ENCODE measurements around the gene ASB3. TPM values are rescaled to one million over a fixed set of nuclear protein-coding genes. Genes with fewer than 3 reads are reported as not detected.
A peak's percentile ranks its signal among the peaks of the same experiment; 100 is the strongest.

Gene ASB3
- total and polyA plus RNA-seq, 12 donors, result 10.1 to 51.3 (median 21.4) TPM

DNA sequence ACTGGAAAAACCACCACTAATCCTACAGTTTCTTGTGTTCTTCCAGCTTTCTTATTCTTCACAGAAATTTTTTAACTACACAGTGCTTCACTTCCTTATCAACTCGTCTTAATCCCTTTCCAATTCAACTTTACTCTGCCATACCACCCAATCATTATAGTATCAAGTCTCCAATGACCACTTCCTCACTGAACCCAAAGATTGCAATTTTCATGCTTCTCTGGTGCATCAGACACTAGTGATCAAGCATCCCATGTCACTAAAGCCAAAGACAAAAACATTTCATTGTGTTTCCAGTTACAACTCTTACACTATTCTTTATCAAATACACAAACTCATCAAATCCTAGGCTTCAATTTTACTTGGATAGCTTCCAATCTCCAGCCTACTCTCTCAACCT, 9.6 kb downstream of the ASB3 start:
- DNase-seq, result no peak
- TF ChIP-seq CTCF (IDR thresholded peaks at IDR 0.05) (no peak), POLR2A (IDR thresholded peaks at IDR 0.05) (no peak)
- Histone ChIP-seq H3K4me3 (no peak overlapping the region), H3K4me1 (replicated peaks in 1 of 2) (no peaks in the 10 kb centered on the region), H3K27me3 (no peaks in the 10 kb centered on the region), H3K9me3 (replicated peaks in 1 of 3) (no peaks in the 10 kb centered on the region), H3K36me3 (replicated peaks in 1 of 2) (no peaks in the 10 kb centered on the region), H3K27ac (no peak overlapping the region)
- WGBS, 4 donors, result 50 to 73% (median 59%) methylated on average over 1 of the region's 1 CpG
- intact Hi-C loops (cut with DNase I), result no loop called here

DNA sequence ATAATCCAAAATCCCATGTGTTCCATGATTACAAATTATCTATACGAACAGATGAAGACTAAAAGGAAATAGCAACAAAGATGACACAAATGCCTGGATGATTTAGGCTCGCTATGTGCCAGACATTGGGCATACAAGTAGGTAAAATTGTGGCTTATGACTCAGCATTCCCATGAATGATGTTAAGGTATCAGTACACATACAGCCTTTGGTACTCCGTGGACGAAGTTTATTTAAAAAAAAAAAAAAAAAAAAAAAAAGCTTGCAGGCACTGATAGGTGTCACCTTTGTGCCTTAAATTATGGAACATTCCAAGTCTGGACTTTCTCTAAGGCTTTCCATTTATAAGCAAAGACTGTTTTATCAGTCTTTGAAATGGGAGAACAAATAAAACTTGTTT, 16.5 kb downstream of the ASB3 start:
- WGBS, 4 donors, result 85 to 93% (median 87%) methylated on average over 4 of the region's 4 CpGs
- no peaks in the 10 kb centered on the region for H3K9me3 ChIP-seq (replicated peaks in 1 of 3)
- intact Hi-C loops (cut with DNase I), result no loop called here

GRCh38 chr2:53769318-53769945, 17.3 kb downstream of the ASB3 start:
- H3K9me3 ChIP-seq (replicated peaks in 1 of 3), result no peaks in the 10 kb centered on the region
- no peak for DNase-seq
- WGBS, 4 donors, result 89 to 94% (median 92%) methylated on average over 15 of the region's 15 CpGs
- H3K4me1 ChIP-seq (replicated peaks in 1 of 2), result peaks cover 5 to 18% of the 10 kb centered on the region in 2 donors
- no peaks in the 10 kb centered on the region for H3K36me3 ChIP-seq (replicated peaks in 1 of 2)
- no peak for TF ChIP-seq POLR2A (IDR thresholded peaks at IDR 0.05)
- no peak for TF ChIP-seq CTCF (IDR thresholded peaks at IDR 0.05)
- no peaks in the 10 kb centered on the region for H3K27me3 ChIP-seq
- no peak overlapping the region for H3K27ac ChIP-seq
- no peak overlapping the region for H3K4me3 ChIP-seq
- intact Hi-C loops (cut with DNase I), result no loop called here

More for the DNA sequence above, 16.5 kb downstream of the ASB3 start:
- H3K27ac ChIP-seq, result no peak overlapping the region
- TF ChIP-seq CTCF (IDR thresholded peaks at IDR 0.05), result no peak
- TF ChIP-seq POLR2A (IDR thresholded peaks at IDR 0.05), result no peak
- H3K4me1 ChIP-seq (replicated peaks in 1 of 2), result peaks cover 5 to 18% of the 10 kb centered on the region in 2 donors
- H3K36me3 ChIP-seq (replicated peaks in 1 of 2), result no peaks in the 10 kb centered on the region
- no peaks in the 10 kb centered on the region for H3K27me3 ChIP-seq
- DNase-seq, result no peak
- H3K4me3 ChIP-seq, result no peak overlapping the region

DNA sequence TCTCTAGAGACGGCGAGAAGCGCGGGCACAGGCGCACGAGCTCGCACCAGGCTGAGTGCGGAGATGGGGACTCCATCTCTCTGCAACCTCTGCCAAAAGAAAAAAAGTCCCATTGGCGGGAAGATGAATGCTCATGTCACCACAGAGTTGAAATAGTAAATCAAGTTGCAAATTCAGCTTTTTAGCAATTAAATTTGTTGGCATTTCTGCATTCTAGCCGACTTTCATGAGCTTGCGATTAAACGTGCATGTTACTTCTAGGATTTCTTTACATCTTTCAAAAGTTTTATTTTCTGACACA, 18.6 kb downstream of the ASB3 start:
- peak overlapping the region in 4 of 5 donors; percentile 43 to 89 (median 76) for H3K27ac ChIP-seq
- H3K36me3 ChIP-seq (replicated peaks in 1 of 2), result no peaks in the 10 kb centered on the region
- peak overlapping the region; percentile 7 to 85 (median 32) for H3K4me3 ChIP-seq
- DNase-seq, result peak in 1 of 7 donors; percentile 50
- no peak for TF ChIP-seq CTCF (IDR thresholded peaks at IDR 0.05)
- TF ChIP-seq POLR2A (IDR thresholded peaks at IDR 0.05), result no peak
- H3K4me1 ChIP-seq (replicated peaks in 1 of 2), result peaks cover 5 to 18% of the 10 kb centered on the region in 2 donors
- intact Hi-C loops (cut with DNase I), result no loop called here
- WGBS, 4 donors, result 1 to 3% (median 2%) methylated on average over 7 to 12 of the region's 12 CpGs
- H3K9me3 ChIP-seq (replicated peaks in 1 of 3), result no peaks in the 10 kb centered on the region
- H3K27me3 ChIP-seq, result no peaks in the 10 kb centered on the region

Measured in adrenal gland (tissue), 12 donors.